PFSK-1 (cell line): ENCODE measurements around the gene RGS7.

Experiments used
- POLR2AphosphoS5 ChIP-seq: IDR thresholded peaks from 2 replicates; pipeline ENCODE4 v1.6.1; 2012; ENCODE audit warnings: low read depth, mild to moderate bottlenecking, control low read depth, low read length, moderate library complexity
- REST ChIP-seq, 2 experiments: IDR thresholded peaks; 2 replicates each; pipeline versions ENCODE4 v1.6.1 to v1.8.0; 2011 to 2012; ENCODE audit warnings: low read depth in 2 of 2, low read length in 2 of 2, control low read depth in 1 of 2, inconsistent platforms in 1 of 2, mild to moderate bottlenecking in 1 of 2, moderate library complexity in 1 of 2; ENCODE audit not compliant: insufficient read depth in 1 of 2
- SIN3A ChIP-seq: IDR thresholded peaks from 2 replicates; pipeline ENCODE4 v1.6.1; 2012; ENCODE audit warnings: mild to moderate bottlenecking, low read length, moderate library complexity, borderline replicate concordance; ENCODE audit not compliant: insufficient read depth

- TF ChIP-seq REST (IDR thresholded peaks at IDR 0.05; ENCODE audit: insufficient read depth in 1 of 2, low read depth in 2 of 2, low read length in 2 of 2) (no peak), POLR2AphosphoS5 (no peak), SIN3A (no peak)
These were observed 444.2 kb downstream of the RGS7 start for GRCh38 chr1:240912821-240913220.
